Caki2 (cell line): ENCODE results near the gene DUSP16. TPM values are rescaled to one million over a fixed set of nuclear protein-coding genes. Genes with fewer than 3 reads are reported as not detected.
"Not testable (repeated sequence)": the region's sequence is repeated elsewhere in the genome, so short reads cannot be mapped to it uniquely, and the experiment has no call there.

Experiments
- DNase-seq: peaks from one replicate; pipeline ENCODE4 v3.0.0-alpha.2; 2015; ENCODE audit warnings: low read depth
- in situ Hi-C: cut with HindIII; loops from 2 replicates; pipeline ENCODE4 v1.10.0; 2016; ENCODE audit warnings: low sequenced_read_pairs, low pct_unique_long_range_greater_than_20kb, mixed read lengths
- total RNA-seq: library from RNA; depleted of rRNA; stranded (reverse); fragments of >200 nt; shearing (Covaris generic); gene quantifications from 2 replicates; pipeline ENCODE4 v1.2.3, GENCODE V29; 2014; ENCODE audit warnings: low replicate concordance

Gene DUSP16
- total RNA-seq, 1 experiment from 2014 or later = 9.9 TPM

GRCh38 chr12:12586879-12587675, 24.4 kb upstream of the DUSP16 start:
- DNase-seq = no peak
- in situ Hi-C loops = no loop called here

DNA sequence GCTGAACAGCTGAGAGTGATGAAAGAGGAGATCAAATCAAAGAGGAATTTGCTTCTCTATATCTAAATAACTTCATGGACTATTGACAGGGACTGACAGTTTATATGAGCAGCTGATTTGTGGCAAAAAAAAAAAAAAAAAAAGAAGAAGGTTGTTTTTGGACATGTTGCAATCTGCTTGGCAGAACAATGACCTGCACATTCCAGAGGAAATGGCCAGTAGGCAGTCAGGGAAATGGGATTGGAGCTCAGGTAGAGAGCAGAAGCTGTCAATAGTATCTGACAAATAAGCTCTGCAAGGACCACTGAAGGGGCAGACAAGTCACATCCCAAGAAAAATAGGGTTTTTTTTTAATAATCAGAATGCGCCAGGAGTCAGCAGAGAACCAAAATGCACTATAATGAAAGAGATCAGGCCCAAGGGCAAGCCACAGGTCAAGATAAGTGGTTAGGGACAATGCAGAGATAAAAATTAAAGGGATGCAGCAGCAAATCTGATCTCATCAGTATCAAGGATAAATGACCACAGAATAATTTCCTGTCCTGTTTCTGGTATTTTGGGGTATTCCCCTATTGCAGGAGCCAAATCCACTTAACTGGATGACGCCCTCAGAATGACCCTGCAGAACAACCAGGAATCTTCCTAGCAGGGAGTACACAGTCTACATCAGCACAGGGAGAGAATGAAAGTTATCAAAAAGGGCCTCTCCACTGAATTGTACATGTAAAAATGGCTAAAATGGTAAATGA, 22.6 kb upstream of the DUSP16 start:
- DNase-seq = no peak
- in situ Hi-C loops = no loop called here

DNA sequence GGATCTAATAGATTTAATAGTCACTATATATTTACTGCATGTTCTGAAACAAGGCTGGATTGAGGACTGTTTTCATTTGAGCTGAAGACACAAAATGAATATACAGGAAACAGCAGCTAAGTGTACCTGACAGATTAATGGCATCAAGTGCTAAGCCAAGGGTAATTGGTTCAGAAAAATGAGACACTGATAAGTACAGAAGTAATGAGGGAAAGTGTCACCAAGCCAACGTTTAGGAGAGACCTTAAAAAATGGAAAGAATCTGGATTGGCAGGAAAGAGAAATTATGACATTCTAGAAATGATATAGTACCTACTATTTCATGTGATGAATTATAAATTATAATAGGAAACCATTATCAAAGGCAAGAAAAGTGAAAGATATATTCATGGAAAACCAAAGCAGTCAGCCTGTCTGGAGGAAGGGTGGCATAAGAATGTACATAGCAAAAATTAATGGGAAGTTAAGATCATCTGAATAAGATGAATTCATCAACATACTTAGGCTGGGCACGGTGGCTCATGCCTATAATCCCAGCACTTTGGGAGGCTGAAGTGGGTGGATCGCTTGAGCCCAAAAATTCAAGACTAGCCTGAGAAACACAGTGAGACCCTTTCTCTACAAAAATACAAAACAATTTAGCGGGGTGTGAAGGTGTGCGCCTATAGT, 21.0 kb upstream of the DUSP16 start:
- in situ Hi-C loops = no loop called here

DNA sequence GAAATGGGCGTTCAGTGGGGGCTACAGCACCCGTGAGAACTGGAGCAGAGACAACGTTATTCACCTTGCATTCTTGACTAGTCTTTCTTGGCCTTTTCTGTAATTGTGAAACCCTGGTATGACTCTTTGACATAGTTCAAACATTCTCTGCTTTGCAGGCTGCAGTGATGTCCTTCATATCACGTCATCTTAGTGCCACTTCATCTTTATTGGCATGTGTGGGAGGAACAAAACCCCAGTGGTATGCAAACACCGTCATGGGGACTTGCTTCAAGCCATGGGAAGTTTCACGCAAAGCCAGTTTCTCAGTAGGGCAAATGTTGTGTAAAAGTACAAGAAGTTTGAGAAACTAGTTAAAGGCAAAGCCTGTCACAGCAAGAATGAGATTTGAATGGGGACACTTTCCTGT, 20.2 kb upstream of the DUSP16 start:
- in situ Hi-C loops = no loop called here
- no peak for DNase-seq

More for the DNA sequence above, 21.0 kb upstream of the DUSP16 start:
- no peak for DNase-seq

DNA sequence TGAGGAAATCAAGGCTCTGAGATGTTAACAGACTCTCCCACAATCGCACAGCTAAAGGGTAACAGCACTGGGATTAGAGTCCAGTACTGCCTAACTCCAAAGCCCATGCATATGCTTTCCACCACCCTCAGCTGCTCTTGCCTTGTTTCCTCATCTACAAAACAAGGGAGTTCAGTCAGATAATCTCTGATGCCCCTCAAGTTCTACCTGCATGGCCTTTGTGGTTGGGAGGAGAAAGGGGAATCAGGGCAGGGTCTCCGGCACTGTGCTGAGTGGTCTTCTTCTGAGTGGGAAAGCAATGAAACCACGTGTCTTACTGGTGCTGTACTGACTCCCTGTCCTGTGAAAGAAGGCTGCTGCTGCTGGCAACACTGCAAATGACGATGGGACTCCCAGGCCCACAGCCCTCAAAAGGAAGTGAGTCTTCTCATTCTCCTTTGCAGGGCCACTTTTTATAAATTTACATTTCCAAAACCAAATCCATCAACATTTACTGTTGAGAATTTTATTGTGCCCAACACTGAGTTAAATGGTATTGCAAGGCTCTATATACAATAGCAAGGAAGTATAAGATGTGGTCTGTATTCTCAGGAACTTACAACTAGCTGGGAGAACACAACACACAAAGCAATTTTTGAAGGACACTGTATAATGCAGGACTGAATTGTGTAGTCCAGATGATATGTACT, 19.7 kb upstream of the DUSP16 start:
- no peak for DNase-seq
- in situ Hi-C loops = no loop called here

DNA sequence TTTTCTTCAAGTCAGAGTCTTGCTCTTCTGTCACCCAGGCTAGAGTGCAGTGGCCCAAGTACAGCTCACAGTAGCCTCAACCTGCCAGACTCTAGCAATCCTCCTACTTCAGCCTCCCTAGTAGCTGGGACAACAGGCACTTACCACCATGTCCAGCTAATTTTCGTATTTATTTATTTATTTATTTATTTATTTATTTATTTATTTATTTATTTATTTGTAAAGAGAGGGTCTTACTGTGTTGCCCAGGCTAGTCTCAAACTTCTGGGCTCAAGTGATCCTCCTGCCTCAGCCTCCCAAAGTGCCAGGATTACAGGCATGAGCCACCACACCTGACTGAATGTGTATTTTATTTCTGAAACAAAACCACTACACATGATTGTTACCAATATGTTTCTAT, 18.1 kb upstream of the DUSP16 start:
- in situ Hi-C loops, DNase-seq: not testable (repeated sequence)

DNA sequence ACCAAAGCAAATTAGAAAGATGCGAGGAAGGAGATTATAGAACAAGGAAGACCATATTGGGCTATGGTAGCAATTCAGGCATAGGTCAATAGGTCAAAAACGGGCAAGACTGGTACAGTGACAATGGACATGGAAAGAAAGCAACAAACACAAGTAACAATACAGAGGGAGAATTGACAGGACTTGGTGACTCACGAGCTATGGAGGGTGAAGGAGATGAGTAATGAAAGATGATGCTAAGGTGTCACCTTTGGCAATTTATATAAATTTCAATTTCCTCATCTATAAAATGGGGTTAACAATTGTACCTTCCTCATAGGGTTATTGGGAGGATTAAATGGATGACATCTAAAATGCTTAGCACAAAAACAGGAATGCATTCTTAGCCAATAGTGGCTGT, 15.1 kb upstream of the DUSP16 start:
- no peak for DNase-seq
- in situ Hi-C loops = no loop called here

- DNase-seq = no peak
- in situ Hi-C loops = no loop called here
These were observed 10.0 kb upstream of the DUSP16 start for GRCh38 chr12:12572659-12573058.

GRCh38 chr12:12565971-12566370, 3.3 kb upstream of the DUSP16 start:
- in situ Hi-C loops, DNase-seq: not testable (repeated sequence)

GRCh38 chr12:12564911-12565310, 2.2 kb upstream of the DUSP16 start:
- in situ Hi-C loops = no loop called here
- DNase-seq = no peak

- in situ Hi-C loops = no loop called here
- peak; percentile 32 for DNase-seq
These were observed 746 bp upstream of the DUSP16 start for GRCh38 chr12:12563290-12563928.

- in situ Hi-C loops = no loop called here
- DNase-seq = peak; percentile 37
These were observed 613 bp downstream of the DUSP16 start for GRCh38 chr12:12562016-12562483.

GRCh38 chr12:12561371-12562015, 1.2 kb downstream of the DUSP16 start:
- in situ Hi-C loops = no loop called here
- DNase-seq = no peak

DNA sequence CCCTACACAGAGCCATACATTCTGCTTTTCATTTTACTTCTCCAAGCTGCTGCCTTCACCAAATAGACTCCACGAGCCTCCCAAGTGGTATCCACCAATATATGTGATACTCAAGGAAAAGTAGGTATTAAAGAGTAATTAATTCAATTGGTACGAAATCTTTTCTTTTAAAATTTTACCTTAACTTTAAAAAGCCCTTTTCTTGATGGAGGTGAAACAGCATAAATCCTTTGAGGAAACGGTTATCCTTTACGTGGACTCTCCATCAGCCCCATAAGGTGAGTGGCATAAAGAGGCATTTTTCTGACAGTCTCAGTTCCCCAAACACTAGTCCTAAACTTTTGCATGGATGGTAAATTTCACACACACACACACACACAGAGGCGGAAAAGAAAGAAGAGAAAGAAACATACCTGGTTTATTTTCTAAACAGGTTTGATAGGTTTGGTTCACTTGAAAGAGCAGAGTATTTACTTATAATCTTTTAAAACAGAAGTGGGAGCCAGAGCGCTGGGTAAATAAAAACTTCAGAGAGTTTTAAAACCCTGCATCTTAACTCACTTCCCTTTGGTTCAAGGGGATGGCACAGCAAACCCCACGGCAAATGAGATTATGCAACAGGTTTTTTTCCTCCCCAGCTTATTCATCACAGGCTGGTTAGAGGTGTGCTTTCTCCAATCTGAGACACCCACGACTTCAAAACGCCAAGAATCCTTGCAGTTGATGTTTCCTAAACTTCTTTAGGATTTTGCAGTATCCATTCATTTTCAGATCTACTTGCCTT, 1.9 kb downstream of the DUSP16 start:
- in situ Hi-C loops = no loop called here
- peak; percentile 72 for DNase-seq

DNA sequence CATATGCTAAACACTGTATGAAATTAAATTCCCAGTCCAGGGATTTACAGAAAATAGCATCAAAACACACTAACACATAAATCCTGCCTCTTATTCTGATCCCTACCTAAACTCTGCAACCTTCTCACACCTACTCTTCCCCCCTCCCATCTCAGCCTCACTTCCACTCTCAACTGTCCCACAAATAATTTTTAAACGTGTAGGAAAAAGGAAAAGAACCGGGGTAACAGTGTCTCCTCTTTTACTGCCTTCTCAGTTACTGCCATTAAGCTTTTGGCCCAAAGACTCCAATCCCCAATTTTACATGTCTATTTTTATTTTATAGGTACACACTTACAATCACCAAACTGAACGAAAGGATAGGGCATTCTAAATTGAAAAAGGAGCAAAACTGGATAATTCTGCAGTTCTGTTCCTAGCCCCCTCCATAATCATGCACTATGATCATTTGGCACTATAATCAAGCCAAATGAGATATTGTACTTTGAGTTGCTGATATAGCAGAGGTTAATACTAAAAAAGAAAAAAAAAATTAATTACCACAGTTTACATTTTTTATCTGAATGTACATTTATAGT, 2.9 kb downstream of the DUSP16 start:
- in situ Hi-C loops = no loop called here
- no peak for DNase-seq

DNA sequence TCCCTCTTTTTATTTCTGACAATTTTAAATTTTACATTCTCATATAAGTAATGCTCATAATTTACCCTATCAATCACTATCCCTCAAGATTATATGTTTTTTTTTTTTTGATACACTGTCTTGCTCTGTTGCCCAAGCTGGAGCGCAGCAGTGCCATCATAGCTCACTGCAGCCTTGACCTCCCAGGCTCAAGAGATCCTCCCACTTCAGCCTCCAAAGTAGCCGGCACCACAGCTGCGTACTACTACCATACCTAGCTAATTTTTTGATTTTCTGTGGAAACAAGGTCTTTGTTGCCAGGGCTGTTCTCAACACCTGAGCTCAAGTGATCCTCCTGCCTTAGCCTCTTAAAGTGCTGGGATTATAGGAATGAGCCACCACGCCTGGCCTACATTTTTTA, 4.4 kb downstream of the DUSP16 start:
- in situ Hi-C loops = no loop called here

GRCh38 chr12:12557733-12558132, 4.9 kb downstream of the DUSP16 start:
- DNase-seq = no peak
- in situ Hi-C loops = no loop called here

More for the DNA sequence above, 4.4 kb downstream of the DUSP16 start:
- no peak for DNase-seq
